Esophagus squamous epithelium (tissue), 4 donors: Measurements from ENCODE around the gene CLTCL1.

Experiments
- POLR2A ChIP-seq, 4 donors: fragments of 450-650 bp; IDR thresholded peaks; one replicate each; pipeline ENCODE4 v1.6.1; 2017; ENCODE audit warnings: antibody characterized with exemption in 4 of 4, mild to moderate bottlenecking in 4 of 4, moderate library complexity in 3 of 4
- TF ChIP-seq, protein P1 (sequence below), 6 experiments: fragments of 450-650 bp in 4 of 6; fragments of 200-600 bp in 2 of 6; sonication (generic) in 2 of 6; IDR thresholded peaks; one replicate each; pipeline ENCODE4 v1.5.1; 2016 to 2019; ENCODE audit warnings: antibody characterized with exemption in 6 of 6, mild to moderate bottlenecking in 4 of 6, moderate library complexity in 4 of 6

DNA sequence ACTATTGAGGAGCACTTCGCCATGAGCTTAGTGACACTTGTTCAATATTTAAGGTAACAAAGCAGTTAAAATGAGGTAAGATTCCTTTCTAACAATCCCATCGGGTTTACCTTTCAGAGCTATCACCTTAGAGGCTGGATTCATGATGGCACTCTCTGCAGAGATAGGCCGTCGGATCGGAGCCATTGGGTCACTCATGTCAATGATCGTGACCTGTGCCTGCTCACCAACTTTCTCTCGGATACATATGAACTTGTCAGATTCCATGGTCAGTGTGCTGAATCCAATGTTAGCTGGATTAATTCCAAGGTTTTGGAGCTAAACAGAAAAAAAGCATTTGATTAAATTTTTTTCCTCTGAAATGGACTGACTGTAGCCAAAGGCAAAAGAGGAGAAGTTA, 16.0 kb downstream of the CLTCL1 start:
- TF ChIP-seq, protein P1, sequence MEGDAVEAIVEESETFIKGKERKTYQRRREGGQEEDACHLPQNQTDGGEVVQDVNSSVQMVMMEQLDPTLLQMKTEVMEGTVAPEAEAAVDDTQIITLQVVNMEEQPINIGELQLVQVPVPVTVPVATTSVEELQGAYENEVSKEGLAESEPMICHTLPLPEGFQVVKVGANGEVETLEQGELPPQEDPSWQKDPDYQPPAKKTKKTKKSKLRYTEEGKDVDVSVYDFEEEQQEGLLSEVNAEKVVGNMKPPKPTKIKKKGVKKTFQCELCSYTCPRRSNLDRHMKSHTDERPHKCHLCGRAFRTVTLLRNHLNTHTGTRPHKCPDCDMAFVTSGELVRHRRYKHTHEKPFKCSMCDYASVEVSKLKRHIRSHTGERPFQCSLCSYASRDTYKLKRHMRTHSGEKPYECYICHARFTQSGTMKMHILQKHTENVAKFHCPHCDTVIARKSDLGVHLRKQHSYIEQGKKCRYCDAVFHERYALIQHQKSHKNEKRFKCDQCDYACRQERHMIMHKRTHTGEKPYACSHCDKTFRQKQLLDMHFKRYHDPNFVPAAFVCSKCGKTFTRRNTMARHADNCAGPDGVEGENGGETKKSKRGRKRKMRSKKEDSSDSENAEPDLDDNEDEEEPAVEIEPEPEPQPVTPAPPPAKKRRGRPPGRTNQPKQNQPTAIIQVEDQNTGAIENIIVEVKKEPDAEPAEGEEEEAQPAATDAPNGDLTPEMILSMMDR (IDR thresholded peaks at IDR 0.05), result no peak
- no peak for TF ChIP-seq POLR2A (IDR thresholded peaks at IDR 0.05)
